GM23338 (cell line): Measurements from ENCODE around the gene PDE6H. TPM values are rescaled to one million over a fixed set of nuclear protein-coding genes. Genes with fewer than 3 reads are reported as not detected.

ENCODE experiments used
- ATAC-seq: fragments of 200-7000 bp; cut with Tn5 transposase; 3 replicates; pipeline ENCODE4 v1.9.1; 2020
- DNase-seq: peaks from one replicate; pipeline ENCODE4 v3.0.0-alpha.2; 2015; ENCODE audit warnings: low spot score
- H2AFZ ChIP-seq: fragments of 200-600 bp; sonication (generic); 2 replicates; pipeline ENCODE4 v1.8.0; 2016; ENCODE audit warnings: antibody characterized with exemption, mild to moderate bottlenecking, moderate library complexity
- H3F3A ChIP-seq: fragments of 200-600 bp; sonication (generic); replicated peaks from 2 replicates; pipeline ENCODE4 v1.8.0; 2017; ENCODE audit warnings: antibody characterized with exemption, mixed run types, low read depth
- H3K27ac ChIP-seq: fragments of 200-600 bp; sonication (generic); 2 replicates; pipeline ENCODE4 v1.6.1; 2016; ENCODE audit warnings: low read depth
- H3K27me3 ChIP-seq: fragments of 200-600 bp; sonication (generic); 2 replicates; pipeline ENCODE4 v1.8.0; 2016; ENCODE audit warnings: mild to moderate bottlenecking, mixed run types, moderate library complexity; ENCODE audit not compliant: insufficient read depth
- H3K36me3 ChIP-seq: fragments of 200-600 bp; sonication (generic); 2 replicates; pipeline ENCODE4 v1.8.0; 2016; ENCODE audit warnings: mild to moderate bottlenecking; ENCODE audit not compliant: insufficient read depth
- H3K4me1 ChIP-seq: fragments of 200-600 bp; sonication (generic); 2 replicates; pipeline ENCODE4 v1.8.0; 2016; ENCODE audit warnings: mild to moderate bottlenecking, moderate library complexity; ENCODE audit not compliant: insufficient read depth
- H3K4me2 ChIP-seq: fragments of 200-600 bp; sonication (generic); 2 replicates; pipeline ENCODE4 v1.7.1; 2017; ENCODE audit warnings: mixed run types
- H3K4me3 ChIP-seq: fragments of 200-600 bp; sonication (generic); 2 replicates; pipeline ENCODE4 v1.6.1; 2016; ENCODE audit warnings: mixed run types
- H3K79me2 ChIP-seq: fragments of 200-600 bp; sonication (generic); replicated peaks from 2 replicates; pipeline ENCODE4 v1.8.0; 2017; ENCODE audit warnings: mild to moderate bottlenecking; ENCODE audit not compliant: insufficient read depth
- H3K9me2 ChIP-seq: fragments of 200-600 bp; sonication (generic); 2 replicates; pipeline ENCODE4 v1.8.0; 2017; ENCODE audit not compliant: insufficient read depth
- H4K20me1 ChIP-seq: fragments of 200-600 bp; sonication (generic); replicated peaks from 2 replicates; pipeline ENCODE4 v1.8.0; 2017; ENCODE audit warnings: mild to moderate bottlenecking; ENCODE audit not compliant: insufficient read depth
- H3K27ac Mint-ChIP-seq: 2 replicates; pipeline ENCODE4 v1.8.0; 2020; ENCODE audit warnings: inconsistent platforms, mild to moderate bottlenecking, moderate library complexity, mixed read lengths
- H3K27me3 Mint-ChIP-seq: 3 replicates; pipeline ENCODE4 v1.8.0; 2022; ENCODE audit warnings: low read depth, mild to moderate bottlenecking, moderate library complexity, mixed read lengths, inconsistent platforms; ENCODE audit not compliant: insufficient read depth, poor library complexity
- H3K36me3 Mint-ChIP-seq: 3 replicates; pipeline ENCODE4 v1.8.0; 2021; ENCODE audit warnings: low read depth, mild to moderate bottlenecking, inconsistent platforms, moderate library complexity, mixed read lengths
- H3K4me1 Mint-ChIP-seq: 3 replicates; pipeline ENCODE4 v1.8.0; 2020; ENCODE audit warnings: mild to moderate bottlenecking, inconsistent platforms, mixed read lengths
- H3K4me3 Mint-ChIP-seq: 3 replicates; pipeline ENCODE4 v1.8.0; 2021; ENCODE audit warnings: moderate library complexity, mild to moderate bottlenecking, inconsistent platforms, mixed read lengths
- H3K9me3 Mint-ChIP-seq: 3 replicates; pipeline ENCODE4 v1.8.0; 2020; ENCODE audit warnings: moderate library complexity, mild to moderate bottlenecking, inconsistent platforms, mixed read lengths
- CREB1 ChIP-seq: fragments of 250-450 bp; sonication (Bioruptor Pico); IDR thresholded peaks from 2 replicates; pipeline ENCODE4 v1.5.0; 2020; ENCODE audit warnings: low read depth, mild to moderate bottlenecking, moderate library complexity
- CTCF ChIP-seq, 2 experiments: fragments of 200-600 bp in 1 of 2; sonication (generic) in 1 of 2; conservative IDR thresholded peaks; 2 replicates each; pipeline versions ENCODE4 v1.5.1 to v1.6.1; 2016 to 2017; ENCODE audit warnings: antibody characterized with exemption in 2 of 2, low read depth in 2 of 2, mild to moderate bottlenecking in 2 of 2, moderate library complexity in 1 of 2
- ETS1 ChIP-seq: IDR thresholded peaks from 2 replicates; pipeline ENCODE4 v1.6.1; 2016; ENCODE audit warnings: antibody characterized with exemption
- EZH2 ChIP-seq: fragments of 200-600 bp; sonication (generic); IDR thresholded peaks from one replicate; pipeline ENCODE4 v1.8.0; 2017; ENCODE audit warnings: antibody characterized with exemption, mild to moderate bottlenecking, low read depth; ENCODE audit not compliant: unreplicated experiment
- EZH2phosphoT487 ChIP-seq: fragments of 200-600 bp; sonication (generic); IDR thresholded peaks from one replicate; pipeline ENCODE4 v1.8.1; 2018; ENCODE audit warnings: antibody characterized with exemption; ENCODE audit not compliant: unreplicated experiment
- JUNB ChIP-seq: IDR thresholded peaks from one replicate; pipeline ENCODE4 v1.6.1; 2016; ENCODE audit warnings: antibody characterized with exemption; ENCODE audit not compliant: unreplicated experiment
- NANOG ChIP-seq: IDR thresholded peaks from 2 replicates; pipeline ENCODE4 v1.6.1; 2016; ENCODE audit warnings: antibody characterized with exemption, borderline replicate concordance
- POLR2AphosphoS5 ChIP-seq: IDR thresholded peaks from 2 replicates; pipeline ENCODE4 v1.6.1; 2016; ENCODE audit warnings: antibody characterized with exemption, low read depth
- REST ChIP-seq: IDR thresholded peaks from one replicate; pipeline ENCODE4 v1.6.1; 2018; ENCODE audit warnings: antibody characterized with exemption; ENCODE audit not compliant: unreplicated experiment
- STAT1 ChIP-seq: IDR thresholded peaks from one replicate; pipeline ENCODE4 v1.6.1; 2016; ENCODE audit warnings: antibody characterized with exemption; ENCODE audit not compliant: unreplicated experiment
- ZNF114 ChIP-seq: fragments of 250-450 bp; sonication (Bioruptor Pico); IDR thresholded peaks from 2 replicates; pipeline ENCODE4 v1.5.0; 2020; ENCODE audit warnings: mild to moderate bottlenecking, moderate library complexity
- ZNF331 ChIP-seq: fragments of 250-450 bp; sonication (Bioruptor Pico); IDR thresholded peaks from 2 replicates; pipeline ENCODE4 v1.5.0; 2020; ENCODE audit warnings: low read depth, mild to moderate bottlenecking, moderate library complexity
- ZNF462 ChIP-seq: fragments of 250-450 bp; sonication (Bioruptor Pico); IDR thresholded peaks from 2 replicates; pipeline ENCODE4 v1.5.0; 2020; ENCODE audit warnings: mild to moderate bottlenecking, moderate library complexity
- polyA plus RNA-seq: library from polyadenylated mRNA; unstranded; fragments of >200 nt; fragmentation: Nextera tagmentation; extraction: Ambion mirVana; gene quantifications from 2 replicates; pipeline ENCODE4 v1.2.1, GENCODE V29; 2016
- total RNA-seq: library from RNA; depleted of rRNA; stranded (reverse); fragments of >200 nt; shearing (Covaris generic); gene quantifications from 2 replicates; pipeline ENCODE4 v1.2.3, GENCODE V29; 2014

Gene PDE6H
- total and polyA plus RNA-seq, 2 experiments from 2014 or later, result not detected

GRCh38 chr12:15005064-15005463 is 32.2 kb downstream of the PDE6H start:
- ATAC-seq, result no peak

More at GRCh38 chr12:15005064-15005463, 32.2 kb downstream of the PDE6H start:
- Mint-ChIP-seq H3K4me3 (no peak overlapping the region), H3K4me1 (peaks cover 11% of the 10 kb centered on the region; the same call in 2 of the 3 replicates), H3K27me3 (no peaks in the 10 kb centered on the region), H3K36me3 (no peaks in the 10 kb centered on the region), H3K27ac (no peak overlapping the region), H3K9me3 (no peaks in the 10 kb centered on the region)
- H3K36me3 ChIP-seq, result no peaks in the 10 kb centered on the region
- no peak overlapping the region for H3K4me3 ChIP-seq
- H3K4me1 ChIP-seq, result peaks cover 5% of the 10 kb centered on the region; the same call in 1 of the 2 replicates
- H2AFZ ChIP-seq, result no peak overlapping the region
- H3F3A ChIP-seq, result no peaks in the 10 kb centered on the region
- no peak overlapping the region for H3K4me2 ChIP-seq
- no peaks in the 10 kb centered on the region for H4K20me1 ChIP-seq
- TF ChIP-seq ZNF114 (CRISPR knock-in tag) (no peak), POLR2AphosphoS5 (no peak), STAT1 (no peak), ETS1 (no peak), JUNB (no peak), NANOG (no peak), CREB1 (CRISPR knock-in tag) (no peak), EZH2 (no peak), ZNF462 (CRISPR knock-in tag) (no peak), EZH2phosphoT487 (no peak), REST (no peak), ZNF331 (CRISPR knock-in tag) (no peak), CTCF (conservative IDR thresholded peaks at IDR 0.05; ENCODE audit: low read depth in 2 of 2) (no peak)
- H3K9me2 ChIP-seq, result no peaks in the 10 kb centered on the region
- H3K79me2 ChIP-seq, result no peaks in the 10 kb centered on the region
- H3K27ac ChIP-seq, result no peak overlapping the region
- H3K27me3 ChIP-seq, result no peaks in the 10 kb centered on the region
- no peak for DNase-seq
